DOHH2 (cell line): ENCODE data around the gene AAGAB.

Experiments used
- H3F3A ChIP-seq: fragments of 200-600 bp; sonication (generic), shearing (Covaris generic); 2 replicates; pipeline ENCODE4 v1.6.0; 2016; ENCODE audit warnings: antibody characterized with exemption, mild to moderate bottlenecking; ENCODE audit not compliant: control insufficient read depth, insufficient read depth
- H3K27ac ChIP-seq: fragments of 200-600 bp; sonication (generic); 2 replicates; pipeline ENCODE4 v1.5.1; 2014; ENCODE audit warnings: low read depth, mild to moderate bottlenecking, low read length, moderate library complexity
- H3K27me3 ChIP-seq: fragments of 200-600 bp; sonication (generic); 2 replicates; pipeline ENCODE4 v1.6.1; 2014; ENCODE audit warnings: mild to moderate bottlenecking, low read length, mixed read lengths; ENCODE audit not compliant: control insufficient read depth
- H3K36me3 ChIP-seq: fragments of 200-600 bp; sonication (generic); 2 replicates; pipeline ENCODE4 v1.6.1; 2014; ENCODE audit warnings: mild to moderate bottlenecking, low read length, moderate library complexity, mixed read lengths; ENCODE audit not compliant: control insufficient read depth
- H3K4me1 ChIP-seq: fragments of 200-600 bp; sonication (generic); 2 replicates; pipeline ENCODE4 v1.6.1; 2014; ENCODE audit warnings: mild to moderate bottlenecking, low read length, mixed read lengths; ENCODE audit not compliant: control insufficient read depth
- H3K4me2 ChIP-seq: fragments of 200-600 bp; sonication (generic); 2 replicates; pipeline ENCODE4 v1.6.0; 2014; ENCODE audit warnings: mild to moderate bottlenecking, low read length, moderate library complexity
- H3K4me3 ChIP-seq: fragments of 200-600 bp; sonication (generic); 2 replicates; pipeline ENCODE4 v1.5.1; 2014; ENCODE audit warnings: mild to moderate bottlenecking, low read length, mixed read lengths
- H3K79me2 ChIP-seq: fragments of 200-600 bp; sonication (generic); 2 replicates; pipeline ENCODE4 v1.6.1; 2014; ENCODE audit warnings: mild to moderate bottlenecking, low read length, mixed read lengths; ENCODE audit not compliant: control insufficient read depth
- H3K9me2 ChIP-seq: fragments of 200-600 bp; sonication (generic); replicated peaks from 2 replicates; pipeline ENCODE4 v1.6.1; 2014; ENCODE audit warnings: mild to moderate bottlenecking, low read length, mixed read lengths; ENCODE audit not compliant: control insufficient read depth
- H3K9me3 ChIP-seq: fragments of 200-600 bp; sonication (generic); 2 replicates; pipeline ENCODE4 v1.6.1; 2014; ENCODE audit warnings: antibody characterized with exemption, low read length, mixed read lengths; ENCODE audit not compliant: control insufficient read depth, insufficient read depth
- H4K20me1 ChIP-seq: fragments of 200-600 bp; sonication (generic); 2 replicates; pipeline ENCODE4 v1.6.0; 2014; ENCODE audit warnings: low read depth, mild to moderate bottlenecking, antibody characterized with exemption, low read length, moderate library complexity; ENCODE audit not compliant: control insufficient read depth, insufficient read depth
- CTCF ChIP-seq: fragments of 200-600 bp; sonication (generic); IDR thresholded peaks from one replicate; pipeline ENCODE4 v1.5.1; 2014; ENCODE audit warnings: antibody characterized with exemption, mild to moderate bottlenecking, low read depth, low read length; ENCODE audit not compliant: poor library complexity, severe bottlenecking
- EZH2phosphoT487 ChIP-seq: fragments of 200-600 bp; sonication (generic); IDR thresholded peaks from 2 replicates; pipeline ENCODE4 v1.6.1; 2017; ENCODE audit warnings: borderline replicate concordance, mild to moderate bottlenecking, antibody characterized with exemption, low read length, moderate library complexity, mixed read lengths

Gene AAGAB

DNA sequence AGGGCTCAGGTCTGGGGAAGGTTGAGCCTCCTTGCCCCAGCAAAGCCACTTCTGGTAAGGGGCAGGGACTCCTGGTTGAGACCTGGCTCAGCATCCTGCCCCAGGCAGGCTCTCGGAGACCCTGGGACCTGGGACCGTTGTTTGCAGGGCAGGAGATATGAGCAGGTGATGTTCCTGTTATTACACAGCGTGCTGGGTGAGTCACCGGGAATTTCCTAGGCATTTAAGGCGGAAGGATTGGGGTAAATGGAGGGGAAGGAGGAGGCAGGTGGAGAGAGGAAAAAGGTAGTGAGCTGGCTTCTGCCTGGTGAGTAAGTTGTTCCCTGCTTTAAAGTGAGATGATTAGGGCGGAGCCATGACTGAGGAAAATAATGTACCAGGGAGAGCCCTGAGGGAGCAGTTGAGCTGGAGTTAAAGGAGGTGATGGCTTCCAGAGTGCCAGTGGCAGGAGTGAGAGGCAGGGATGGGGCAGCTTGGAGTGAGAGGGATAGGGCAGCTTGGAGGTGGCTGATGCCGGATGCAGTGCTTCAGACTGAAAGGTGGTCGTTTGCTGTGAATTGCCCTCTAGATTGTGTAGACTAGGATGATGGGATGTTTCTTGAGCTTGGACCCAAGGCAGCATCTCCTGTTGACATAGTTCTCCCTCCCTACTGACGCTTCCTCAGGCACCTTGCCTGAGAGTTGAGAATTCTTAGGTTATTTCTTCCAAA lies 79.4 kb downstream of the AAGAB start:
- H3K4me1 ChIP-seq: peaks cover 4% of the 10 kb centered on the region; the same call in 1 of the 2 replicates
- no peaks in the 10 kb centered on the region for H3K27me3 ChIP-seq
- H3K36me3 ChIP-seq: no peaks in the 10 kb centered on the region
- no peak overlapping the region for H3K4me3 ChIP-seq
- H4K20me1 ChIP-seq: 0 out of 2 replicates have a peak, but pooled peaks cover 3% of the 10 kb centered on the region
- H3F3A ChIP-seq: no peaks in the 10 kb centered on the region
- no peaks in the 10 kb centered on the region for H3K9me2 ChIP-seq
- H3K79me2 ChIP-seq: no peaks in the 10 kb centered on the region
- TF ChIP-seq CTCF (no peak), EZH2phosphoT487 (no peak)
- no peak overlapping the region for H3K27ac ChIP-seq
- no peak overlapping the region for H3K4me2 ChIP-seq
- H3K9me3 ChIP-seq: no peaks in the 10 kb centered on the region

- no peak overlapping the region for H3K4me3 ChIP-seq
- no peaks in the 10 kb centered on the region for H3K79me2 ChIP-seq
- TF ChIP-seq CTCF: no peak
- TF ChIP-seq EZH2phosphoT487: no peak
- H3K27ac ChIP-seq: no peak overlapping the region
- H3K36me3 ChIP-seq: no peaks in the 10 kb centered on the region
- no peaks in the 10 kb centered on the region for H3K27me3 ChIP-seq
- no peaks in the 10 kb centered on the region for H3K9me2 ChIP-seq
- no peak overlapping the region for H3K4me2 ChIP-seq
- H3F3A ChIP-seq: no peaks in the 10 kb centered on the region
- H3K9me3 ChIP-seq: no peaks in the 10 kb centered on the region
- peaks cover 4% of the 10 kb centered on the region; the same call in 1 of the 2 replicates for H3K4me1 ChIP-seq
- H4K20me1 ChIP-seq: 0 out of 2 replicates have a peak, but pooled peaks cover 3% of the 10 kb centered on the region
Measured at GRCh38 chr15:67174446-67174845, 80.0 kb downstream of the AAGAB start.

GRCh38 chr15:67173786-67174185 lies 80.7 kb downstream of the AAGAB start:
- H3K4me3 ChIP-seq: no peak overlapping the region
- no peaks in the 10 kb centered on the region for H3K36me3 ChIP-seq
- H3K79me2 ChIP-seq: no peaks in the 10 kb centered on the region
- H3K4me1 ChIP-seq: peaks cover 4% of the 10 kb centered on the region; the same call in 1 of the 2 replicates
- no peak overlapping the region for H3K4me2 ChIP-seq
- H3K27me3 ChIP-seq: no peaks in the 10 kb centered on the region
- H3K27ac ChIP-seq: no peak overlapping the region
- no peaks in the 10 kb centered on the region for H3K9me3 ChIP-seq
- TF ChIP-seq CTCF: no peak
- TF ChIP-seq EZH2phosphoT487: no peak
- H3F3A ChIP-seq: no peaks in the 10 kb centered on the region
- H3K9me2 ChIP-seq: no peaks in the 10 kb centered on the region
- 0 out of 2 replicates have a peak, but pooled peaks cover under 1% of the 10 kb centered on the region for H4K20me1 ChIP-seq
